IPS-20b (cell line): ENCODE measurements around the gene NFE2.
"Not testable (repeated sequence)": the region's sequence is repeated elsewhere in the genome, so short reads cannot be mapped to it uniquely, and the experiment has no call there.

Experiments used
- H3K27ac ChIP-seq: one replicate; pipeline ENCODE4 v1.5.1; 2013; ENCODE audit warnings: low read length
- H3K27me3 ChIP-seq: 2 replicates; pipeline ENCODE4 v1.6.1; 2013; ENCODE audit warnings: mild to moderate bottlenecking, low read length, inconsistent platforms; ENCODE audit not compliant: insufficient read depth
- H3K36me3 ChIP-seq: 2 replicates; pipeline ENCODE4 v1.6.1; 2013; ENCODE audit warnings: low read depth, mild to moderate bottlenecking, inconsistent platforms, low read length, moderate library complexity; ENCODE audit not compliant: insufficient read depth
- H3K4me1 ChIP-seq: 2 replicates; pipeline ENCODE4 v1.6.1; 2013; ENCODE audit warnings: mild to moderate bottlenecking, control low read depth, inconsistent platforms, low read length, moderate library complexity; ENCODE audit not compliant: insufficient read depth
- H3K4me3 ChIP-seq: 2 replicates; pipeline ENCODE4 v1.5.1; 2013; ENCODE audit warnings: mild to moderate bottlenecking, low read length, inconsistent platforms
- H3K9ac ChIP-seq: 2 replicates; pipeline ENCODE4 v1.6.1; 2013; ENCODE audit warnings: low read depth, mild to moderate bottlenecking, inconsistent platforms, low read length, moderate library complexity
- H3K9me3 ChIP-seq: 2 replicates; pipeline ENCODE4 v1.6.1; 2013; ENCODE audit warnings: mild to moderate bottlenecking, low read depth, low read length, inconsistent platforms; ENCODE audit not compliant: insufficient read depth

Gene NFE2

DNA sequence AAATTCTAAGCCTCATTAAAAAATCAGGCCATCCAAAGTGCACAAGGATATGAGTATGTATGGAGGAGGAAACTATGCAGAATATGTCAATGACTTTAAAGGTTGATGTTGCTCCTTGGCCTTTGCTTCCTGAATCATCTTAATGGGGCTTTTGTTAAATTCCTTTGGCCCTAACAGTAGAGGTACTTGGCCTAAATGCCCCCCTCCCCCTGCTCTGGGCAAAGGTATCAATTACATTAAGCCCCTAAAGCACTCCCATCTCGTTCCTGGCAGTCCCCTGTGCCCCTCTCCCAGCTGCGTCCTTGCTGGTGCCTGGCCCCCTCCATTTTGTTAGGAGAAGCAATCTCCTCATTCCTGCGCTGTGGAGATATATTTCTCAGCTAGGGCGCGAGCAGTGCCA is 28.9 kb upstream of the NFE2 start:
- H3K4me3 ChIP-seq: no peak overlapping the region; the same call in 1 of the 2 replicates
- no peaks in the 10 kb centered on the region for H3K9me3 ChIP-seq
- H3K27me3 ChIP-seq: no peaks in the 10 kb centered on the region
- H3K36me3 ChIP-seq: no peaks in the 10 kb centered on the region
- H3K27ac ChIP-seq: no peak overlapping the region
- H3K4me1 ChIP-seq: peaks cover 3% of the 10 kb centered on the region
- no peak overlapping the region for H3K9ac ChIP-seq

- H3K4me3 ChIP-seq: no peak overlapping the region
- H3K9me3 ChIP-seq: no peaks in the 10 kb centered on the region
- no peak overlapping the region for H3K9ac ChIP-seq
- H3K27me3 ChIP-seq: no peaks in the 10 kb centered on the region
- no peak overlapping the region for H3K27ac ChIP-seq
- H3K36me3 ChIP-seq: no peaks in the 10 kb centered on the region
- peaks cover 3% of the 10 kb centered on the region for H3K4me1 ChIP-seq
These were observed 28.0 kb upstream of the NFE2 start for GRCh38 chr12:54328595-54329337.

DNA sequence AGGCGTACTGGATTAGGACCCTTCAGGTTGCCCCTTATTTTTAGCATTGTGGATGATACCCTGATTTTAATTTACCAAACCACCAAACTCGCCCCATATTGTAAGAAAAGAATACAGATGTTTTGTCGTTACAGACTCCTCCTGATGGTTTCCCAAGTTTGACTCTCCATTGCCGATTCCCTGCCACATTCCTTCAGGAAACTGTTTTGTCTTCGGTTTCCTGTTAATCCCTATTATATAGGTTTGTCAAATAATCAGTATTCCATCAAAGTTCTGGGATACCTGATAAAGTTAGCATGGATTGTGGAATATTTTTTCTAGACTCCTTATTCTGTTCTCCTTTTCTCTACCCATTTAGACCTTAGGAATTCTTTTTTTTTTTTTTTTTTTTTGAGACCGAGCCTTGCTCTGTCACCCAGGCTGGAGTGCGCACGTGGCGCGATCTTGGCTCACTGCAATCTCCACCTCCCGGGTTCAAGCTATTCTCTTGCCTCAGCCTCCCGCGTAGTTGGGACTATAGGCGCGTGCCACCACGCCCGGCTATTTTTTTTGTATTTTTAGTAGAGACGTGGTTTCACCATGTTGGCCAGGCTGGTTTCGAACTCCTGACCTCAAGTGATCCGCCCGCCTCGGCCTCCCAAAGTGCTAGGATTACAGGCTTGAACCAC is 24.8 kb upstream of the NFE2 start:
- Histone ChIP-seq H3K9ac (peak overlapping the region; percentile 97), H3K4me3 (peak overlapping the region; percentile 98)
- H3K36me3 ChIP-seq, H3K9me3 ChIP-seq, H3K27ac ChIP-seq, H3K4me1 ChIP-seq, H3K27me3 ChIP-seq: not testable (repeated sequence)

- Histone ChIP-seq H3K9ac (peak within 1 kb of the TSS; percentile 97), H3K4me3 (peak within 1 kb of the TSS; percentile 98), H3K9me3 (no peaks in the 10 kb centered on the region), H3K27ac (no peak within 1 kb of the TSS), H3K4me1 (peaks cover 3% of the 10 kb centered on the region), H3K27me3 (no peaks in the 10 kb centered on the region), H3K36me3 (no peaks in the 10 kb centered on the region)
These were observed 24.0 kb upstream of the NFE2 start, which contains the start of gene COPZ1 for GRCh38 chr12:54324617-54325441. Gene COPZ1 (plus strand): TSS chr12:54325131. CDS start chr12:54325164, 33 bp downstream.

- Histone ChIP-seq H3K36me3 (no peaks in the 10 kb centered on the region), H3K4me1 (no peaks in the 10 kb centered on the region; the same call in 1 of the 2 replicates), H3K9ac (no peak overlapping the region), H3K9me3 (no peaks in the 10 kb centered on the region), H3K27ac (no peak overlapping the region), H3K4me3 (no peak overlapping the region), H3K27me3 (no peaks in the 10 kb centered on the region)
These were observed 20.5 kb upstream of the NFE2 start for GRCh38 chr12:54321363-54321762.

DNA sequence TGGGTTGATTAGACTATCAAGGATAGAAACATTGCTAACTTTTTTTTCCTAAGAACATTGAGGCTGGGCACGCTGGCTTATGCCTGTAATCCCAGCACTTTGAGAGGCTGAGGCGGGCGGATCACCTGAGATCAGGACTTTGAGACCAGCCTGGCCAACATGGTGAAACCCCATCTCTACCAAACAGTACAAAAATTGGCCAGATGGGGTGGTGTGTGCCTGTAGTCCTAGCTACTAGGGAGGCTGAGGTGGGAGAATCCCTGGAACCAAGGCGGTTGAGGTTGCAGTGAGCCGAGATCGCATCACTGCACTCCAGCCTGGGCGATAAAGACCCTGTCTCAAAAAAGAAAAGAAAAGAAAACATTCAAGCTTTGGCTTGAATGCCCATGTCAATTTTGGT is 11.5 kb upstream of the NFE2 start:
- H3K4me3 ChIP-seq, H3K4me1 ChIP-seq, H3K9ac ChIP-seq, H3K27me3 ChIP-seq, H3K9me3 ChIP-seq, H3K27ac ChIP-seq, H3K36me3 ChIP-seq: not testable (repeated sequence)

DNA sequence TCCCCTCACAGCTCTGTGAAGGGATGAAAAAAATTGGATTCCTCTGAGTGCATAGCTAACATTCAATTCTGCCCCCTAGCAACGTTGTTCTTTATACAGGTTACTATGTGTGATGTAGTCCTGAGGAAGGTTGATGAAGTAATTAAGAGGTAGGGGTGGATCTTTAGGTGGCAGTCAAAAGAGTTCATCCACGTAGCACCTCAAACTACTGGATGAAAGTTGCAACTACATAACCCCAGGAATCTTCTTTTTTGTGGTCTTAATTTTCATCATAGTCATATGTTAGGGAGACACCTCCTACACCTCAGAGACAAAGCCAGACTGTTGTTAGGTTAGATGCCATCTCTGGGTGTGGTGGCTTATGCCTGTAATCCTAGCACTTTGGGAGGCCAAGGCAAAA is 10.2 kb upstream of the NFE2 start:
- no peak overlapping the region for H3K27ac ChIP-seq
- no peaks in the 10 kb centered on the region for H3K9me3 ChIP-seq
- H3K4me3 ChIP-seq: no peak overlapping the region
- no peaks in the 10 kb centered on the region for H3K36me3 ChIP-seq
- H3K27me3 ChIP-seq: no peaks in the 10 kb centered on the region
- no peaks in the 10 kb centered on the region for H3K4me1 ChIP-seq
- H3K9ac ChIP-seq: no peak overlapping the region

GRCh38 chr12:54306925-54307741 is 6.3 kb upstream of the NFE2 start:
- Histone ChIP-seq H3K4me3 (no peak overlapping the region), H3K9ac (no peak overlapping the region), H3K27me3 (no peaks in the 10 kb centered on the region), H3K27ac (no peak overlapping the region), H3K36me3 (no peaks in the 10 kb centered on the region), H3K9me3 (no peaks in the 10 kb centered on the region), H3K4me1 (peaks cover 16% of the 10 kb centered on the region)

DNA sequence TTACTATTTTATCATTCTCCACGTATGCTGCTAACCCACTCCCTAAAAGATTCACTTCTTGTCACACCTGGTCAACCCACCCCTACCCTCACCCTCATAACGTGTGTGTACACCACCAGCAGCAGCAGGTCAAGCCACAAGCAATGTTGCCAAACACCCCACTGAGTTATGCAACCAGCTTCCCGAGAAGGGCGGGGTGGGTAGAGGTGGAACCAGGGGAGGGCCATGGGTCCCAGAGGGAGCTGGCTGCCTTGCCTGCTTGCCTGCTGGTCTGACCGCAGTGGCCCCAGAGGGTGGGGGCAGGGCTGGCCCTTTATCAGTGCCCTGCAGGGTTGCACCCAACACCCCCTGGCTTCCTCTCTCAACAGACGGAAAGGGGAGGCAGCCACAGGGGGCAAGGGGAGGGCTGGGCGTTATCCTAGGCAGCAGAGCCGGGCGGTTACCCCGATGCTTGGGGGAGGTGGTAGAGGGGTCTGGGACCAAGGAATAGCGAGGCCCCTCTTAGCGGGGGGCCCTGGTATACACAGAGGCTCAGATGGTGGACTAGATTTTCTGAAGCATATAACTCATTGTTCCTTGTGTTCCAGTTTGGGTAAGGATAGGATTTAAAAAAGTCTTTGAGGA is 3.5 kb upstream of the NFE2 start:
- H3K9ac ChIP-seq: 0 out of 2 replicates have a peak overlapping the region, but pooled peaks have one; percentile 5
- no peaks in the 10 kb centered on the region for H3K36me3 ChIP-seq
- peak overlapping the region; percentile 10 for H3K4me3 ChIP-seq
- H3K27me3 ChIP-seq: peaks cover 12% of the 10 kb centered on the region
- H3K27ac ChIP-seq: no peak overlapping the region
- H3K9me3 ChIP-seq: no peaks in the 10 kb centered on the region
- H3K4me1 ChIP-seq: peaks cover 35% of the 10 kb centered on the region

GRCh38 chr12:54303640-54304039 is 2.8 kb upstream of the NFE2 start:
- no peak overlapping the region for H3K27ac ChIP-seq
- H3K4me3 ChIP-seq: peak overlapping the region; percentile 10; the same call in 1 of the 2 replicates
- peaks cover 16% of the 10 kb centered on the region for H3K27me3 ChIP-seq
- H3K36me3 ChIP-seq: no peaks in the 10 kb centered on the region
- 0 out of 2 replicates have a peak overlapping the region, but pooled peaks have one; percentile 5 for H3K9ac ChIP-seq
- no peaks in the 10 kb centered on the region for H3K9me3 ChIP-seq
- H3K4me1 ChIP-seq: peaks cover 35% of the 10 kb centered on the region
